GM18498 (cell line): ENCODE measurements around the gene DNAH1.

Source experiments
- ATAC-seq: cut with Tn5 transposase; IDR thresholded peaks from one replicate; pipeline ENCODE4 v1.9.1; 2021; ENCODE audit warnings: mild to moderate bottlenecking, moderate library complexity; ENCODE audit not compliant: unreplicated experiment

DNAH1 gene

GRCh38 chr3:52290596-52291507 is 25.3 kb upstream of the DNAH1 start:
- no peak for ATAC-seq

- ATAC-seq, result no peak
Measured at GRCh38 chr3:52291508-52292181, 24.5 kb upstream of the DNAH1 start.

GRCh38 chr3:52292247-52293065 is 23.7 kb upstream of the DNAH1 start:
- ATAC-seq, result no peak

- ATAC-seq, result no peak
Measured at GRCh38 chr3:52293491-52294319, 22.4 kb upstream of the DNAH1 start.

GRCh38 chr3:52294320-52295150 is 21.6 kb upstream of the DNAH1 start:
- no peak for ATAC-seq

- ATAC-seq, result no peak
Measured at GRCh38 chr3:52295671-52296208, 20.4 kb upstream of the DNAH1 start.

GRCh38 chr3:52297242-52298148 is 18.6 kb upstream of the DNAH1 start:
- ATAC-seq, result no peak

GRCh38 chr3:52298149-52299098 is 17.7 kb upstream of the DNAH1 start:
- ATAC-seq, result no peak

GRCh38 chr3:52299247-52299878 is 16.8 kb upstream of the DNAH1 start:
- no peak for ATAC-seq

- no peak for ATAC-seq
Measured at GRCh38 chr3:52299879-52300611, 16.1 kb upstream of the DNAH1 start.

GRCh38 chr3:52302426-52303145 is 13.5 kb upstream of the DNAH1 start:
- ATAC-seq, result no peak

GRCh38 chr3:52303811-52304210 is 12.3 kb upstream of the DNAH1 start:
- ATAC-seq, result no peak

- ATAC-seq, result no peak
Measured at GRCh38 chr3:52305926-52306325, 10.2 kb upstream of the DNAH1 start.

GRCh38 chr3:52306978-52307377 is 9.1 kb upstream of the DNAH1 start:
- ATAC-seq, result no peak

- no peak for ATAC-seq
Measured at GRCh38 chr3:52308308-52308707, 7.8 kb upstream of the DNAH1 start.
